Choroid plexus epithelial cell (primary cell): ENCODE measurements around the gene IFNA10.
"Not testable (repeated sequence)": the region's sequence is repeated elsewhere in the genome, so short reads cannot be mapped to it uniquely, and the experiment has no call there.

Experiments used
- DNase-seq: peaks from one replicate; pipeline ENCODE4 v3.0.0-alpha.2; 2010; ENCODE audit warnings: low read depth
- H3K4me3 ChIP-seq: 2 replicates; pipeline ENCODE4 v1.5.1; 2011; ENCODE audit warnings: low read depth, mild to moderate bottlenecking, control low read depth, low read length, moderate library complexity
- CTCF ChIP-seq: conservative IDR thresholded peaks from 2 replicates; pipeline ENCODE4 v1.5.1; 2011; ENCODE audit warnings: low read depth, mild to moderate bottlenecking, control low read depth, inconsistent platforms, low read length, moderate library complexity

Gene IFNA10

DNA sequence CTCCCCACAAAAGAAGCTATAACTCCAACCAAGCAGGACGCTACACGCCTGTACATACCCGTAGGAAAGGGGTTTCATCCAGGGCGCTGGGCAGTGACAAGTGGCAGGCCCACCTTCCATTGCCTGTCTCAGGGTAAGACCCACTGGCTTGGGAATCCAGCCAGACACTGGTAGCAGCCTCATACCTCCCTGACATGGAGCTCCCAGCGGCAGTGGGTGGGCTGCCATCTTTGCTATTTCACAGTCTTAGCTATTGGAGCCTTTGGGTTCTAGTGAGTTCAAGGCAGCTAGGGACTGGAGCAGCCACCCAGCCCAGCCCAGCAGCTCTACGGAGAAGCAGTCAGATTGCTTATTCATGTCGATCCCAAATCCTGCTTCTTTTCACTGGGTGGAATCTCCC is 3.4 kb upstream of the IFNA10 start:
- TF ChIP-seq CTCF, result no peak
- H3K4me3 ChIP-seq, result no peak overlapping the region
- no peak for DNase-seq

GRCh38 chr9:21205204-21205603 is 1.7 kb downstream of the IFNA10 start:
- no peak overlapping the region for H3K4me3 ChIP-seq
- no peak for DNase-seq
- TF ChIP-seq CTCF, result no peak

DNA sequence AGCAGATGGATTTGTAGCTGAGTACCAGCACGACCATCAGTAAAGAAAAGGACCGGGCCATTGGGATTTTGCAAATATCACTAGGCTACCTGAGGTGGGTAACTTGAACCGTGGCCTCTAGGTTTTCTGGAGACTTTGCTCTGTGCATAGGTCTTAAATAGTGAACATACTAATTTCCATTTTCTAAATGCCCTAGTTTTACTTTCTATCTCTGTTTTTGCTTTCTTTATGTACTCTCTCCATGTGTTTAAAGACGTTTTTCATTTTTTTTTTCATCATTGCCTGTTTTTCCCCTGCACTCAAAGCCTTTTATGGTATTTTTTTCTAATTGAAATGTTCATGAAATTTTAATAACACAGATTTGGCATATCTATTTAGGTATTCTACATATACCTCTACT is 4.8 kb downstream of the IFNA10 start, which contains the start of gene IFNA7:
Gene IFNA7 (minus strand): TSS at position 101 of the 400 bp plus-strand sequence. CDS start 40 bp downstream, at position 61.
- H3K4me3 ChIP-seq, DNase-seq: not testable (repeated sequence)

DNA sequence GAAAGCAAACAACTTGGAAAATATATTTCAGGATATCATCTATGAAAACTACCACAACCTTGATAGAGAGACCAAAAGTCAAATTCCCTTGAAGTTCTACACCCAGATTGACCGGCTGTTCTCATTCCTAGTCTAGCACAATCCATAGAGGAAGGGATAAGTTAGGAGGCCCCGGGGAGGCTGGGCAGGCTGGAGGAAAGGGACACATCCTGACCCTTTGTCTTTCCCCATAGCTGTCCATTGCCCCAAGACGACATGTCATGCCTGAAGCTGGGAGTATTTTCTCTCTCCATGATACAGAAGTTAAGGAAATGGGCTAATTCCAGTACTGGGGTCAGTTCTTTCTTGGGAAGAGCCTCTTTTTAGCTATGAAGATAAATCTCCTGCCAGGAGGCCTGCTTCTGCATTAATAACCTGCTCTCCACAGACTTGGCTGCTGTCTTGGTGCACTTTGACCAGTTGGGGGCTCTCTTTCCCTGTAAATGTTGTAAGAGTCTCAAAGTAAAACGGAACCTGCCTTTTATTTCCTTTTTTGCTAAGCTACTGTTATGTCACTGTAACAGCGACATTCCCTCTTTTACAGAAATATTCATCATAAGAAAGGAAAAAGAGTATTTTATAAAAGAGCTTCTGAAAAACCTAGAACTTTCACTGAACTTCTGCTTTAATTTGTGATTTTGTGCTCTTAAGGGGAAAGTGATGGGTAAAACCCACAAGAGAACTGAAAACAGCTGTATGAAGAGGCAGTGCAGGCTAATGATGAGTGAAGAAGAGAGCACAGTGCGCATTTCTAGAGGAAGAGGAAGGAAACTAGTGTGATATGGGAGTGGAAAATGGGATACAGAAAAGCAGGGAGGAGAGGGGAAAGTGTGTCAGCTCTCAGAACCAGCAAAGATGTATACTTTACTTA is 11.8 kb downstream of the IFNA10 start:
- DNase-seq, result peak; percentile 45
- TF ChIP-seq CTCF, result peak; percentile 67
- H3K4me3 ChIP-seq, result not testable (repeated sequence)

DNA sequence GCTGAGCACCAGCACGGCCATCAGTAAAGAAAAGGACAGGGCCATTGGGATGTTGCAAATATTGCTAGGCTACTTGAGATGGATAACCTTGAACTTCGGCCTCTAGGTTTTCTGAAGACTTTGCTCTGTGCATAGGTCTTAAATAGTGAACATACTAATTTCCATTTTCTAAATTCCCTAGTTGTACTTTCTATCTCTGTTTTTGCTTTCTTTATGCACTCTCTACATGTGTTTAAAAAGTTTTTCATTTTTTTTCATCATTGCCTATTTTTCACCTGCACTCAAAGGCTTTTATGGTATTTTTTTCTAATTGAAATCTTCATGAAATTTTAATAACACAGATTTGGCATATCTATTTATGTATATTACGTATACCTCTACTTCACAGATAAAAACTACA is 19.5 kb downstream of the IFNA10 start, which contains the start of gene IFNA4:
Gene IFNA4 (minus strand): TSS at position 101 of the 400 bp plus-strand sequence. CDS start 56 bp downstream, at position 45.
- H3K4me3 ChIP-seq, DNase-seq: not testable (repeated sequence)

- H3K4me3 ChIP-seq, result not testable (repeated sequence)
- peak; percentile 38 for DNase-seq
- TF ChIP-seq CTCF, result peak; percentile 64
Measured at GRCh38 chr9:21182810-21183736, 23.9 kb downstream of the IFNA10 start.

DNA sequence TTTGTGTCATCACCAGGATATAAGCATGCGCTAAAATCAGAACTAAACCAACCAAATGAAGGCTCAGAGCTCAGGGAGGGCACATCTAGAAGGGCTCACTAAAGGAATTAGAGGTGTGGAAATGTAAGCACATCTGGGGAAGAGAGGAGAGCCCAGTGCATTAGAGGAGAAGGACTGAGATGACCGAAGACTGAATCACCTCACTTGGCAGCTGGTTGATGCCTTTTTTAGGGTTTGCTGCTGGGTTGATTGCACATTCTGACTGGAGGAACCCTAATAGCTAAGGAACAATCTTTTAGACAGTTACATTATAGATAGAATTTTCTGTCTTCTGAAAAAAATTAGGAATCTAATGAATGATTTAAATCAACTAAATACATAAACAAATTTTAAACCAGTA is 32.3 kb downstream of the IFNA10 start:
- no peak for TF ChIP-seq CTCF
- H3K4me3 ChIP-seq, result no peak overlapping the region
- DNase-seq, result no peak
